Heart right ventricle (tissue), 16 donors: ENCODE results near the gene ZNF396. TPM values are rescaled to one million over a fixed set of nuclear protein-coding genes. Genes with fewer than 3 reads are reported as not detected.

ENCODE experiments used
- ATAC-seq, 8 donors: fragments of 200-7000 bp; cut with Tn5 transposase; one replicate each; pipeline ENCODE4 v1.9.1; 2020; ENCODE audit warnings: mild to moderate bottlenecking in 8 of 8, moderate library complexity in 8 of 8, moderate number of reproducible peaks in 1 of 8
- DNase-seq, 2 donors: peaks; one replicate each; pipeline ENCODE4 v3.0.0-alpha.2; 2020
- H3K27ac ChIP-seq, 10 donors: fragments of 200-600 bp; sonication (generic) in 2 of 10; one replicate each; pipeline versions ENCODE4 v1.5.0 to v1.8.0; 2020 to 2022; ENCODE audit warnings: mild to moderate bottlenecking in 3 of 10
- H3K27me3 ChIP-seq, 7 donors: fragments of 200-600 bp; one replicate each; pipeline ENCODE4 v1.8.0; 2021 to 2022; ENCODE audit warnings: mild to moderate bottlenecking in 2 of 7
- H3K36me3 ChIP-seq, 9 donors: fragments of 200-600 bp; sonication (generic) in 1 of 9; one replicate each; pipeline versions ENCODE4 v1.5.0 to v1.8.0; 2020 to 2022; ENCODE audit warnings: mild to moderate bottlenecking in 2 of 9
- H3K4me1 ChIP-seq, 9 donors: fragments of 200-600 bp; sonication (generic) in 1 of 9; one replicate each; pipeline versions ENCODE4 v1.5.0 to v1.8.0; 2020 to 2022; ENCODE audit warnings: mild to moderate bottlenecking in 4 of 9
- H3K4me3 ChIP-seq, 10 donors: fragments of 200-600 bp; sonication (generic) in 2 of 10; one replicate each; pipeline versions ENCODE4 v1.5.0 to v1.8.0; 2020 to 2022; ENCODE audit warnings: mild to moderate bottlenecking in 7 of 10, moderate library complexity in 2 of 10
- H3K9me3 ChIP-seq, 11 donors: fragments of 200-600 bp in 10 of 11; sonication (generic) in 2 of 11; one replicate each; pipeline versions ENCODE4 v1.5.0 to v1.8.0; 2013 to 2022; ENCODE audit warnings: mild to moderate bottlenecking in 2 of 11, control low read depth in 1 of 11, moderate library complexity in 1 of 11
- WGBS, 2 donors: extraction: QIAGEN DNeasy Blood & Tissue Kit; methylation state at CpG; one replicate each; pipeline ENCODE4 v1.1.7; 2013; ENCODE audit warnings: inconsistent platforms in 1 of 2; 5-methylcytosine and 5-hydroxymethylcytosine counted together
- intact Hi-C, 10 donors: fragments of 100-400 bp; cut with DNase I; formaldehyde crosslinking; loops; one replicate each; pipeline versions ENCODE4 v1.11.1 to v1.14.2; 2022
- polyA plus RNA-seq, 2 donors: library from polyadenylated mRNA; stranded (reverse); fragments of 200-250 nt; gene quantifications; one replicate each; pipeline ENCODE4 v1.2.3, GENCODE V29; 2013
- total RNA-seq, 10 donors: library from RNA; stranded (reverse); fragmentation: NEBNext Ultra II Directional in 3 of 10; extraction: Animal tissue kit (Norgen Biotek cat#: 25700) in 3 of 10; gene quantifications; one replicate each; pipeline versions ENCODE4 v1.2.1 to v1.2.4, GENCODE V29; 2021 to 2023
- TF ChIP-seq, protein P1 (sequence below), 9 donors: fragments of 200-600 bp; sonication (generic) in 2 of 9; IDR thresholded peaks; one replicate each; pipeline versions ENCODE4 v1.5.0 to v1.8.0; 2021 to 2022; ENCODE audit warnings: antibody characterized with exemption in 9 of 9, mild to moderate bottlenecking in 5 of 9, moderate library complexity in 1 of 9
- donor health status: Arrhythmogenic right ventricular cardiomyopathy.
- donor health status: ischemic (EF 13 %, LVEDD 7.1; RV severe dilation, severe dysfunction).
- donor health status: healthy with polysubstance abuse.
- donor health status: DM: no; HTN: yes; CAD: no.
- donor health status: DM: no; HTN: no; CAD: no.
- donor health status: ischemic (EF 25% LVEDD 6.9; RV normal size, moderate dysfunction).
- donor health status: ischemic (EF 25% LVEDD 5.7; RV mildly dilated, moderate dysfunction).
- donor health status: healthy.
- donor health status: DM: yes; HTN: yes; CAD: no.
- donor health status: Ischemic cardiomyopathy.
- donor health status: ischemic (EF 35%, LVEDD 5.7; RV mildly dilated, moderate dysfunction).
- donor health status: nonischemic (EF 11% LVEDD 7.7; RV severe dilation, severe dysfunction).
- donor health status: DM: yes; HTN: yes; CAD: no.
- donor health status: PGD.
- donor health status: ischemic (EF 29% LVEDD 5.4; RV normal size, mild dysfunction).
- donor health status: nonischemic (EF 23%, LVEDD 6.1; RV moderate dilation, normal function).

The ZNF396 gene
- total and polyA plus RNA-seq, 12 donors, result 0.42 to 1.4 (median 0.64) TPM

GRCh38 chr18:35392375-35392774, 15.2 kb upstream of the ZNF396 start:
- ATAC-seq (no peak), DNase-seq (no peak)
- no peak overlapping the region for H3K4me3 ChIP-seq
- H3K27ac ChIP-seq, result no peak overlapping the region
- intact Hi-C loops, result loop anchor here in 2 of 10 donors (10.0 kb wide), 2 partner anchors 342 to 572 kb away; no protein-coding TSS in a partner anchor
- H3K4me1 ChIP-seq, result peaks cover 0 to under 1% (median 0%) of the 10 kb centered on the region in 9 donors
- H3K27me3 ChIP-seq, result peaks cover 0 to 4% (median 0%) of the 10 kb centered on the region in 7 donors
- peaks cover 0 to 10% (median 0%) of the 10 kb centered on the region in 11 donors for H3K9me3 ChIP-seq
- TF ChIP-seq, protein P1, sequence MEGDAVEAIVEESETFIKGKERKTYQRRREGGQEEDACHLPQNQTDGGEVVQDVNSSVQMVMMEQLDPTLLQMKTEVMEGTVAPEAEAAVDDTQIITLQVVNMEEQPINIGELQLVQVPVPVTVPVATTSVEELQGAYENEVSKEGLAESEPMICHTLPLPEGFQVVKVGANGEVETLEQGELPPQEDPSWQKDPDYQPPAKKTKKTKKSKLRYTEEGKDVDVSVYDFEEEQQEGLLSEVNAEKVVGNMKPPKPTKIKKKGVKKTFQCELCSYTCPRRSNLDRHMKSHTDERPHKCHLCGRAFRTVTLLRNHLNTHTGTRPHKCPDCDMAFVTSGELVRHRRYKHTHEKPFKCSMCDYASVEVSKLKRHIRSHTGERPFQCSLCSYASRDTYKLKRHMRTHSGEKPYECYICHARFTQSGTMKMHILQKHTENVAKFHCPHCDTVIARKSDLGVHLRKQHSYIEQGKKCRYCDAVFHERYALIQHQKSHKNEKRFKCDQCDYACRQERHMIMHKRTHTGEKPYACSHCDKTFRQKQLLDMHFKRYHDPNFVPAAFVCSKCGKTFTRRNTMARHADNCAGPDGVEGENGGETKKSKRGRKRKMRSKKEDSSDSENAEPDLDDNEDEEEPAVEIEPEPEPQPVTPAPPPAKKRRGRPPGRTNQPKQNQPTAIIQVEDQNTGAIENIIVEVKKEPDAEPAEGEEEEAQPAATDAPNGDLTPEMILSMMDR (IDR thresholded peaks at IDR 0.05), result no peak
- no peaks in the 10 kb centered on the region for H3K36me3 ChIP-seq

- DNase-seq, result no peak
- TF ChIP-seq, protein P1 (IDR thresholded peaks at IDR 0.05), result no peak
- Histone ChIP-seq H3K36me3 (no peaks in the 10 kb centered on the region), H3K27ac (no peak overlapping the region), H3K27me3 (peaks cover 0 to 7% (median 0%) of the 10 kb centered on the region in 7 donors), H3K4me3 (no peak overlapping the region), H3K9me3 (peaks cover 0 to 10% (median 0%) of the 10 kb centered on the region in 11 donors), H3K4me1 (peaks cover 0 to 10% (median 0%) of the 10 kb centered on the region in 9 donors)
- ATAC-seq, result no peak
- intact Hi-C loops, result loop anchor here in 2 of 10 donors (10.0 kb wide), 2 partner anchors 344 to 574 kb away; no protein-coding TSS in a partner anchor
- whole genome bisulfite sequencing, 2 donors, result 30 to 77% methylated on average over 3 of the region's 3 CpGs
These were observed 14.0 kb upstream of the ZNF396 start for GRCh38 chr18:35390951-35391700.

GRCh38 chr18:35389095-35389618, 12.0 kb upstream of the ZNF396 start:
- Histone ChIP-seq H3K36me3 (no peaks in the 10 kb centered on the region), H3K4me3 (peak overlapping the region in 2 of 10 donors; percentile 5 to 14), H3K27ac (peak overlapping the region in 6 of 10 donors; percentile 32 to 73 (median 48)), H3K27me3 (peaks cover 0 to 12% (median 0%) of the 10 kb centered on the region in 7 donors), H3K4me1 (peaks cover 0 to 10% (median 0%) of the 10 kb centered on the region in 9 donors), H3K9me3 (peaks cover 0 to 10% (median 0%) of the 10 kb centered on the region in 11 donors)
- peak in 7 of 8 donors; percentile 63 to 81 (median 75) for ATAC-seq
- WGBS, 2 donors, result 36 to 46% methylated on average over 5 of the region's 5 CpGs
- TF ChIP-seq, protein P1 (IDR thresholded peaks at IDR 0.05), result no peak
- intact Hi-C loops, result loop anchor here in 8 of 10 donors (5.0 to 10.0 kb wide), 4 partner anchors 556 to 566 kb away; no protein-coding TSS in a partner anchor
- DNase-seq, result peak in 1 of 2 donors; percentile 29

- peak in 3 of 8 donors; percentile 12 to 17 (median 14) for ATAC-seq
- no peak overlapping the region for H3K4me3 ChIP-seq
- H3K27ac ChIP-seq, result no peak overlapping the region
- H3K36me3 ChIP-seq, result no peaks in the 10 kb centered on the region
- peaks cover 0 to 8% (median 0%) of the 10 kb centered on the region in 11 donors for H3K9me3 ChIP-seq
- H3K27me3 ChIP-seq, result peaks cover 0 to 12% (median 0%) of the 10 kb centered on the region in 7 donors
- intact Hi-C loops, result loop anchor here in 8 of 10 donors (5.0 to 10.0 kb wide), 4 partner anchors 558 to 568 kb away; no protein-coding TSS in a partner anchor
- WGBS, 2 donors, result 64 to 69% methylated on average over 3 of the region's 3 CpGs
- no peak for DNase-seq
- H3K4me1 ChIP-seq, result peaks cover 0 to 10% (median 0%) of the 10 kb centered on the region in 9 donors
- TF ChIP-seq, protein P1 (IDR thresholded peaks at IDR 0.05), result no peak
These were observed 10.0 kb upstream of the ZNF396 start for GRCh38 chr18:35387152-35387571.
